Uterus (tissue), 4 donors: ENCODE measurements around the gene BRF1. TPM values are rescaled to one million over a fixed set of nuclear protein-coding genes. Genes with fewer than 3 reads are reported as not detected.

Source experiments
- DNase-seq, 2 donors: peaks; one replicate each; pipeline ENCODE4 v3.0.0-alpha.2; 2019 to 2020
- H3K27ac ChIP-seq, 2 donors: fragments of 200-600 bp; sonication (generic); 1 replicate in 1 of 2; 2 replicates in 1 of 2; pipeline ENCODE4 v1.5.1; 2016 to 2018
- H3K27me3 ChIP-seq, 2 donors: fragments of 200-600 bp; sonication (generic); one replicate each; pipeline ENCODE4 v1.5.1; 2018 to 2019; ENCODE audit warnings: control low read depth in 1 of 2
- H3K36me3 ChIP-seq, 2 donors: fragments of 200-600 bp; sonication (generic); one replicate each; pipeline ENCODE4 v1.5.1; 2019; ENCODE audit warnings: control low read depth in 1 of 2
- H3K4me1 ChIP-seq, 2 donors: fragments of 200-600 bp; sonication (generic); one replicate each; pipeline ENCODE4 v1.5.1; 2018 to 2019; ENCODE audit warnings: control low read depth in 1 of 2
- H3K4me3 ChIP-seq, 2 donors: fragments of 200-600 bp; sonication (generic); 1 replicate in 1 of 2; 2 replicates in 1 of 2; pipeline ENCODE4 v1.5.1; 2018 to 2019; ENCODE audit warnings: mild to moderate bottlenecking in 1 of 2
- H3K9me3 ChIP-seq, 2 donors: fragments of 200-600 bp; sonication (generic); one replicate each; pipeline ENCODE4 v1.5.1; 2019; ENCODE audit warnings: control low read depth in 1 of 2
- CTCF ChIP-seq, 4 experiments: fragments of 200-600 bp in 2 of 4; fragments of 450-650 bp in 2 of 4; sonication (generic) in 2 of 4; IDR thresholded peaks; one replicate each; pipeline ENCODE4 v1.5.1; 2016 to 2019; ENCODE audit warnings: antibody characterized with exemption in 4 of 4, mild to moderate bottlenecking in 2 of 4, moderate library complexity in 1 of 4
- POLR2A ChIP-seq, 2 donors: fragments of 450-650 bp; IDR thresholded peaks; one replicate each; pipeline ENCODE4 v1.6.1; 2016; ENCODE audit warnings: antibody characterized with exemption in 2 of 2, mild to moderate bottlenecking in 1 of 2, moderate library complexity in 1 of 2
- intact Hi-C: fragments of 100-400 bp; cut with DNase I; formaldehyde crosslinking; loops from one replicate; pipeline ENCODE4 v1.15.1; 2023; ENCODE audit warnings: low total_unique reads
- total RNA-seq, 4 donors: library from RNA; depleted of rRNA in 3 of 4; stranded (reverse); fragments of >200 nt in 3 of 4; gene quantifications; one replicate each; pipeline versions ENCODE4 v1.1.0 to v1.2.4, GENCODE V29; 2014 to 2023
- donor health status: DM: yes; HTN: yes; CAD: no.

The BRF1 gene
- total RNA-seq, 4 donors from 2014 or later, result 9.7 to 77.7 (median 61.3) TPM

- Histone ChIP-seq H3K4me3 (no peak overlapping the region), H3K4me1 (no peaks in the 10 kb centered on the region), H3K27ac (no peak overlapping the region), H3K27me3 (no peaks in the 10 kb centered on the region), H3K9me3 (no peaks in the 10 kb centered on the region), H3K36me3 (no peaks in the 10 kb centered on the region)
- DNase-seq, result no peak
- no peak for TF ChIP-seq CTCF (IDR thresholded peaks at IDR 0.05)
- no peak for TF ChIP-seq POLR2A (IDR thresholded peaks at IDR 0.05)
- intact Hi-C loops, result no loop called here
Observed at GRCh38 chr14:105219753-105220152, 81.0 kb downstream of the BRF1 start.

GRCh38 chr14:105219043-105219612, 81.7 kb downstream of the BRF1 start:
- Histone ChIP-seq H3K27me3 (no peaks in the 10 kb centered on the region), H3K9me3 (no peaks in the 10 kb centered on the region), H3K36me3 (no peaks in the 10 kb centered on the region), H3K4me1 (no peaks in the 10 kb centered on the region), H3K27ac (no peak overlapping the region), H3K4me3 (no peak overlapping the region)
- TF ChIP-seq CTCF (IDR thresholded peaks at IDR 0.05) (no peak), POLR2A (IDR thresholded peaks at IDR 0.05) (no peak)
- intact Hi-C loops, result no loop called here
- DNase-seq, result no peak

GRCh38 chr14:105218611-105219010, 82.2 kb downstream of the BRF1 start:
- Histone ChIP-seq H3K9me3 (no peaks in the 10 kb centered on the region), H3K4me1 (no peaks in the 10 kb centered on the region), H3K4me3 (no peak overlapping the region), H3K36me3 (no peaks in the 10 kb centered on the region), H3K27me3 (no peaks in the 10 kb centered on the region), H3K27ac (no peak overlapping the region)
- TF ChIP-seq CTCF (IDR thresholded peaks at IDR 0.05), result no peak
- no peak for TF ChIP-seq POLR2A (IDR thresholded peaks at IDR 0.05)
- no peak for DNase-seq
- intact Hi-C loops, result no loop called here

- Histone ChIP-seq H3K4me1 (no peaks in the 10 kb centered on the region), H3K36me3 (no peaks in the 10 kb centered on the region), H3K27me3 (no peaks in the 10 kb centered on the region), H3K27ac (no peak overlapping the region), H3K9me3 (no peaks in the 10 kb centered on the region), H3K4me3 (no peak overlapping the region)
- no peak for DNase-seq
- no peak for TF ChIP-seq CTCF (IDR thresholded peaks at IDR 0.05)
- TF ChIP-seq POLR2A (IDR thresholded peaks at IDR 0.05), result no peak
- intact Hi-C loops, result no loop called here
Observed at GRCh38 chr14:105217774-105218173, 83.0 kb downstream of the BRF1 start.

- Histone ChIP-seq H3K27me3 (no peaks in the 10 kb centered on the region), H3K4me1 (no peaks in the 10 kb centered on the region), H3K36me3 (no peaks in the 10 kb centered on the region), H3K27ac (no peak overlapping the region), H3K4me3 (no peak overlapping the region), H3K9me3 (no peaks in the 10 kb centered on the region)
- intact Hi-C loops, result no loop called here
- TF ChIP-seq POLR2A (IDR thresholded peaks at IDR 0.05), result no peak
- TF ChIP-seq CTCF (IDR thresholded peaks at IDR 0.05), result no peak
- DNase-seq, result no peak
Observed at GRCh38 chr14:105216490-105217247, 84.1 kb downstream of the BRF1 start.
